ENCODE measurements around the gene IL27RA. TPM values are rescaled to one million over a fixed set of nuclear protein-coding genes. Genes with fewer than 3 reads are reported as not detected.

The IL27RA gene
- total and polyA plus RNA-seq, 8 donors = 1.1 to 11.1 (median 2.5) TPM; not detected in 2

GRCh38 chr19:14102102-14102696 lies 70.6 kb downstream of the IL27RA start:
- 59 to 81% (median 69%) methylated on average over 11 of the region's 11 CpGs for WGBS, 5 donors

GRCh38 chr19:14102756-14103155 lies 71.2 kb downstream of the IL27RA start:
- WGBS, 5 donors = 87 to 93% (median 90%) methylated on average over 9 to 10 of the region's 10 CpGs
- intact Hi-C loops (cut with DNase I; ENCODE audit: low total_unique reads) = no loop called here
- H3K9me3 ChIP-seq = no peaks in the 10 kb centered on the region
- peaks cover 0 to 9% (median 2%) of the 10 kb centered on the region in 4 donors for H3K4me1 ChIP-seq
- H3K27ac ChIP-seq = no peak overlapping the region
- DNase-seq = no peak
- TF ChIP-seq EP300 (IDR thresholded peaks at IDR 0.05) (no peak), POLR2A (IDR thresholded peaks at IDR 0.05) (no peak), CTCF (IDR thresholded peaks at IDR 0.05) (no peak), POLR2AphosphoS5 (IDR thresholded peaks at IDR 0.05) (no peak)
- H3K27me3 ChIP-seq = no peaks in the 10 kb centered on the region
- no peak overlapping the region for H3K4me3 ChIP-seq
- H3K36me3 ChIP-seq = peaks cover 43 to 99% (median 98%) of the 10 kb centered on the region in 4 donors

More at GRCh38 chr19:14102102-14102696, 70.6 kb downstream of the IL27RA start:
- no peak for DNase-seq
- Histone ChIP-seq H3K9me3 (no peaks in the 10 kb centered on the region), H3K4me1 (peaks cover 0 to 4% (median 0%) of the 10 kb centered on the region in 4 donors), H3K4me3 (no peak overlapping the region), H3K36me3 (peaks cover 48 to 99% (median 98%) of the 10 kb centered on the region in 4 donors), H3K27ac (no peak overlapping the region), H3K27me3 (no peaks in the 10 kb centered on the region)
- TF ChIP-seq EP300 (IDR thresholded peaks at IDR 0.05) (no peak), CTCF (IDR thresholded peaks at IDR 0.05) (no peak), POLR2AphosphoS5 (IDR thresholded peaks at IDR 0.05) (no peak), POLR2A (IDR thresholded peaks at IDR 0.05) (no peak)
- intact Hi-C loops (cut with DNase I; ENCODE audit: low total_unique reads) = no loop called here

Other genes with a start within 250 kb of the IL27RA start
- 10 to 100 TPM in 1 of 5 donors, 1 to 10 TPM in 4; 2.2 to 14.0 (median 4.3) TPM for gene ZSWIM4, start 236.3 kb upstream of the IL27RA start, total RNA-seq
- 1 to 10 TPM; 2.3 to 4.9 (median 3.0) TPM for gene ZSWIM4, start 236.3 kb upstream of the IL27RA start, polyA plus RNA-seq
- not detected for gene NANOS3, start 154.6 kb upstream of the IL27RA start, total RNA-seq
- gene NANOS3, start 154.6 kb upstream of the IL27RA start, polyA plus RNA-seq = 1 to 10 TPM in 1 of 3 donors, not detected in 2; 1.2 TPM
- 10 to 100 TPM in 1 of 5 donors, 1 to 10 TPM in 2, under 1 TPM in 1, not detected in 1; 0.87 to 14.3 (median 1.8) TPM for gene BRME1, start 125.6 kb upstream of the IL27RA start, total RNA-seq
- 1 to 10 TPM; 1.7 to 5.8 (median 3.7) TPM for gene BRME1, start 125.6 kb upstream of the IL27RA start, polyA plus RNA-seq
- gene CC2D1A, start 125.6 kb upstream of the IL27RA start, total RNA-seq = 100 to 1,000 TPM in 1 of 5 donors, 10 to 100 TPM in 4; 24.8 to 381 (median 49.6) TPM
- 10 to 100 TPM; 28.0 to 38.8 (median 38.2) TPM for gene CC2D1A, start 125.6 kb upstream of the IL27RA start, polyA plus RNA-seq
- not detected for gene PODNL1, start 93.3 kb upstream of the IL27RA start, total RNA-seq
- 1 to 10 TPM in 2 of 3 donors, under 1 TPM in 1; 0.92 to 3.4 (median 1.3) TPM for gene PODNL1, start 93.3 kb upstream of the IL27RA start, polyA plus RNA-seq
- 10 to 100 TPM in 2 of 5 donors, 1 to 10 TPM in 3; 7.1 to 37.3 (median 9.8) TPM for gene DCAF15, start 79.3 kb upstream of the IL27RA start, total RNA-seq
- gene DCAF15, start 79.3 kb upstream of the IL27RA start, polyA plus RNA-seq = 10 to 100 TPM; 21.2 to 32.9 (median 31.3) TPM
- 10 to 100 TPM in 1 of 5 donors, 1 to 10 TPM in 3, under 1 TPM in 1; 0.58 to 27.2 (median 2.6) TPM for gene RFX1, start 25.4 kb upstream of the IL27RA start, total RNA-seq
- 1 to 10 TPM; 3.1 to 6.0 (median 3.6) TPM for gene RFX1, start 25.4 kb upstream of the IL27RA start, polyA plus RNA-seq
- gene RLN3, start 3.6 kb upstream of the IL27RA start, total RNA-seq = not detected
- not detected for gene RLN3, start 3.6 kb upstream of the IL27RA start, polyA plus RNA-seq
- 100 to 1,000 TPM in 1 of 5 donors, 10 to 100 TPM in 2, 1 to 10 TPM in 2; 4.2 to 100 (median 12.2) TPM for gene PALM3, start 30.3 kb downstream of the IL27RA start, total RNA-seq
- 100 to 1,000 TPM in 1 of 3 donors, 10 to 100 TPM in 2; 20.7 to 141 (median 22.5) TPM for gene PALM3, start 30.3 kb downstream of the IL27RA start, polyA plus RNA-seq
- gene MISP3, start 41.0 kb downstream of the IL27RA start, total RNA-seq = 10 to 100 TPM in 4 of 5 donors, 1 to 10 TPM in 1; 2.0 to 88.7 (median 34.1) TPM
- gene MISP3, start 41.0 kb downstream of the IL27RA start, polyA plus RNA-seq = 10 to 100 TPM; 14.9 to 29.8 (median 25.1) TPM
- not detected for gene C19orf67, start 54.0 kb downstream of the IL27RA start, total RNA-seq
- gene C19orf67, start 54.0 kb downstream of the IL27RA start, polyA plus RNA-seq = under 1 TPM in 1 of 3 donors, not detected in 2; 0.50 TPM
- gene SAMD1, start 59.0 kb downstream of the IL27RA start, total RNA-seq = 100 to 1,000 TPM in 1 of 5 donors, 10 to 100 TPM in 3, 1 to 10 TPM in 1; 4.8 to 228 (median 24.6) TPM
- 10 to 100 TPM; 16.3 to 29.1 (median 22.4) TPM for gene SAMD1, start 59.0 kb downstream of the IL27RA start, polyA plus RNA-seq
- gene PRKACA, start 86.0 kb downstream of the IL27RA start, total RNA-seq = 100 to 1,000 TPM in 1 of 5 donors, 10 to 100 TPM in 4; 14.7 to 159 (median 26.6) TPM
- gene PRKACA, start 86.0 kb downstream of the IL27RA start, polyA plus RNA-seq = 10 to 100 TPM; 27.7 to 43.8 (median 38.2) TPM
- 100 to 1,000 TPM in 1 of 5 donors, 1 to 10 TPM in 3, not detected in 1; 2.6 to 120 (median 5.5) TPM for gene ASF1B, start 104.8 kb downstream of the IL27RA start, total RNA-seq
- gene ASF1B, start 104.8 kb downstream of the IL27RA start, polyA plus RNA-seq = 10 to 100 TPM in 1 of 3 donors, 1 to 10 TPM in 2; 5.7 to 11.0 (median 8.8) TPM
- gene ADGRL1, start 174.4 kb downstream of the IL27RA start, total RNA-seq = 10 to 100 TPM in 4 of 5 donors, 1 to 10 TPM in 1; 9.0 to 24.5 (median 18.7) TPM
- gene ADGRL1, start 174.4 kb downstream of the IL27RA start, polyA plus RNA-seq = 10 to 100 TPM in 1 of 3 donors, 1 to 10 TPM in 2; 6.0 to 11.0 (median 6.7) TPM

All from stomach (tissue), 9 donors.